Activated CD4-positive, alpha-beta T cell treated with anti-CD3 and anti-CD28 coated beads, Interleukin-2, amount 50 U/mL, for 16 hours (primary cell): ENCODE results near the gene GPR82.
A peak's percentile ranks its signal among the peaks of the same experiment; 100 is the strongest.

ENCODE experiments used
- DNase-seq: peaks from one replicate; pipeline ENCODE4 v3.0.0-alpha.2; 2020

GPR82 gene

GRCh38 chrX:41720125-41720779 lies 3.7 kb upstream of the GPR82 start:
- peak; percentile 69 for DNase-seq

DNA sequence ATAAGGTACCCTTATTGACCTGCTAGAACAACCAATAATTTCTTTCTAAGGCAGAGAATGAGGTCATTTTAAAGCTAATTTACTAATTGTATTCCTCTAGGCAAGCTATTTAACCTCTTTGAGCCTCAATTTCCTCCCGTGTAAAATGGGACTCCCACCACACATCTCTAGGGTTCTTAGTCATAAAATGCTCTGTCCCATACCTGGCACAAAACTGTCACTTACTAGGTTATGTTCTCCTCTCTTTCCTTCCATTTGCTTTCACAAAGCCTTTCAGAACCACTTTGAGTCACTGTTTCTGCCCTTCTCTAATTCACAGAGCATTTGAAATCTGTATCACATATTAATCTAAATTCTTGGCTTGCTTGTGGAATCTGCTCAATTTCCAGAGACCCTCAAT lies 2.4 kb upstream of the GPR82 start:
- no peak for DNase-seq

DNA sequence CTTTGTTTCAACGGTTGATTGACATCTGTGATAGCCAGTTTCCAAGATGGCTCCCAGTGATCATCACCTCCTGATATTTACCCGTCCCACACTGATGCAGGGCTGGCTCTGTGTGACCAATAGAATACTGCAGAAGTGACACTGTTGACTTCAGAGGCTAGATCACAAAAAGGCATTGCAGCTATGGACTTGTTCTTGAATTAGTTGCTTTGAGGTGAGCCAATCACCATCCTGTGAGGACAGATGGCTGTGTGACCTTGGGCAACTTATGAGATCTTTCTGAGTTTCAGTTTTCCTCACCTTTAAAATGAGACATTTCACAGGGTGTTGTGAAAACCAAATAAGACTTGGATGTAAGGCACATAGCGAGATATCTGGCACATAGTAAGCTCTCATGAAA lies 1.8 kb upstream of the GPR82 start:
- peak; percentile 49 for DNase-seq

DNA sequence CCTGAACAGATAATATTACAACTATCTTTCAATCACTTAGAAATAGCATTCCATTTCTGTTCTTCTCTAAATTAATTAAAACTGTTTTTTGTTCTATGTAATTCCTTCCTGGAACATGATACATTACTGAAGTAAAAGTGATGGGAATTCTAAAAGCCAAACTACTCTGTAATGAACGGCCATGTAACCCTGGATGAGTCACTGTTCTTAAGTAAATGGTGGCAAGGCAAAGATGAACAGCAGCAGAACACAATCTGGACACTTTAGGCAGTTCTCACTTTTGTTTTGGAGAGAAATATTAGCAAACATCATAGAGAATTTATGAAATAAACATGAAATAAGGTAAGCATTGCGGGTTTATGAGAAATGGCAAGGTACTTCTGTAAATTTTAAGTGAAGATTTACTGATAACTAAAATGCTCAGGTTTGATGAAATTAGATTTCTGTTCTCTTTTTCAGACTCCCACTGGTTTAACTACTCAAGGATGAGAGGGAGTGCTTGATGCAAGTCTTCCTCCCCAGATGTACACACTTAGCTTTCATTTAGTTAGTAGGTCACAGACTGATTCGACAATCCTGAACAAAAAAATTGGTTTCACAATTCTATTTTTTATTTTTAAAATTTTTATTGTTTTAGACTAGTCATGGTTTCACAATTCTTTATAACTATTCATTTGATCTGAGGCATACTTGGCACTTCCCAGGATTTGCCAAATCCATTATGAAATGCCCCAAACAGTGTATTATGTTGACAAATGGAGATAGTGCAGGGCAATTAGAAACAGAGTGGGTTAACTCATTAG lies 964 bp upstream of the GPR82 start:
- DNase-seq: no peak

DNA sequence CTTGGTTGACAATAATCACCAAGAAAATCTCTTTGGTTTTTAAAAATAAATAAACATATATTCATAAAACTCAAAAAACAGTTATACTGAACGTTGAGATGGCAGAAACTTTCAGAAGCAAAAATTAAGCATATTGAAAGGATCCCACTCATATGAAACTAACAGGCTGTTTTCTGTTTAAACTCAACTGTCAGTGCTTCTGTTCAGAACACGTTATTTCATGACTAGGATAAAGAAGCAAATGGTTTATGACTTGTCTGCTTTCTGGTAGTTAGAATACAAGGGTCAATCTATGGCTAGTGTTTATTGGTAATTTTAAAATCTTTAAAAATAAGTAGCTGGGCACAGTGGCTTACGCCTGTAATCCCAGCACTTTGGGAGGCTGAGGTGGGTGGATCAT lies 4.1 kb downstream of the GPR82 start:
- DNase-seq: no peak

GRCh38 chrX:41730081-41730480 lies 6.1 kb downstream of the GPR82 start:
- no peak for DNase-seq

- DNase-seq: no peak
Measured at GRCh38 chrX:41732260-41732659, 8.3 kb downstream of the GPR82 start.

GRCh38 chrX:41733939-41734338 lies 10.0 kb downstream of the GPR82 start:
- DNase-seq: peak; percentile 67

GRCh38 chrX:41734530-41734929 lies 10.5 kb downstream of the GPR82 start:
- DNase-seq: no peak

DNA sequence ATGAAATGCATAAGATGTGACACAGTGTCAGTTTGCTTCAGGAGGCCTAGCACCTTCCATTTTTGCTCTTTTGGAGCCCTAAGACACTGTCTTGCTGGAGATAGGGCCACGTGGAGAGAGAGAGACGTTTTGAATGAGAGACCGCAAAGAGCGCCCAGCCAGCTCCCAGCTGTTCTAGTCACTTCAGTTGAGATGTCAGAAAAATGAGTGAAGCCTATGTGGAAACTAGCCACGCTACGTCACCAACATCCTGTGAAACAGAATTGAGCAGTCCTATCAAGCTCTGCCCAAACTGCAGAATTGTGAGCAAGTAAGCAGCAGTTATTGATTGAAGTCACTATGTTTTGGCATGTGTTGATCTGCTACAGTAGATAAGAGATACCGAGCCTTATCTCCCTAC lies 13.1 kb downstream of the GPR82 start:
- DNase-seq: peak; percentile 48

DNA sequence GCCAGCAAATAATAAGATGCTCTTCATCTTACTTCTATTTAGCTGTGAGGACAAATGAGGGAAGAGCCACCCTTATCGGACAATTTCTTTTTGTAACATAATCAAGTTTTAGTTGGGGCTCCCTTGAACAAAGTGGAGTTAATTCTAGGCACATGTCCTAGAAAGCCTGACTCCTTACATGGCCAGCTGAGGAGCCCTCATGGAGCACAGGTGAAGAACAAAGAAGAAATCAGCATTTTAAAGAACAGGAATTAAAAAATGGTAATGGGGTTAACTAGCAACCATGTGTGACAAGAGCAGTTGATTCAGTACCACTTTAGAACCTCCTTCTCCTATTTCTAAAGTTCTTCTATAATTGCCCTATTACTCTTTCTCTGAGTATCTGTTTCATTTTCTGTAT lies 15.9 kb downstream of the GPR82 start:
- no peak for DNase-seq

DNA sequence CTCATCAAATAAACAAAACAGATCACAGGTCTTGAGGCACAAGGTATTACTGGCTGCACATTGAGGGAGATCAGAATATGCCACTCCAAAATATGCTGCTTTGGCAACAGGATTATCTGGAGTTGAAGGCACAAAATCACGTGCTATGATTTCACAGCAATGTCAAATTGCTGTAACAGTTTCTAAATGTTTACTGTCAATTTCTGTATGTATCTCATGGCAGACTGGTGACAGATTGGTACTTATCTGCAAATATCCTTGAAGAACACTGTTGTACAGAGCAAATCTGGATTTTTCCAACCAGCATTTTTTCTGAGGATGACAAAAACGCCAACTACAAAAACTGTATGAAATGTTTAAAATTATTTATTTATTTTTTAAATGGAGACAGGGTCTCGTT lies 26.7 kb downstream of the GPR82 start:
- DNase-seq: no peak

- no peak for DNase-seq
Measured at GRCh38 chrX:41758401-41758800, 34.4 kb downstream of the GPR82 start.

DNA sequence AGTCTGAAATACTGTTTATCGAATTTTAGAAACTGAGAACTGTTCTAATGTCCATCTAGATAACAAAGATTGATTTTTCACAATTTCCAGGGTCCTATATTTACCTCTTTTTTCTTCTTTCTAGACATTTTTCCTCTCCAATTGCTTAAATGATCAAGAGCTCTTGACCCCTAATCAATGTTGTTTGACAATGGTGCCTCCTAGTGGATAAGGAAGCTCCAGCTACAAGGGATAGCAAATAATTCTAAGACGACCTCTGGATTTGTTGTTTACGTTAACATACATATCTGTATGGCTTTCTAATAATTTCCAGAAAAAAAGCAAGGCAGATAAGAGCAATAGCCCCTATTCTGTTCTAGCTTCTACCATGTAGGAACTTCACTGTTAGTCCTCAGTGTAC lies 35.8 kb downstream of the GPR82 start:
- DNase-seq: peak; percentile 50

GRCh38 chrX:41761169-41761568 lies 37.2 kb downstream of the GPR82 start:
- no peak for DNase-seq

GRCh38 chrX:41761702-41762101 lies 37.7 kb downstream of the GPR82 start:
- no peak for DNase-seq

- DNase-seq: no peak
Measured at GRCh38 chrX:41779030-41779564, 55.1 kb downstream of the GPR82 start.
